NCI-H345 (cell line): ENCODE results near the gene ROCK2.
"Not testable (repeated sequence)": the region's sequence is repeated elsewhere in the genome, so short reads cannot be mapped to it uniquely, and the experiment has no call there.

ENCODE experiments used
- DNase-seq: peaks from one replicate; lab custom pipeline; 2025; lab: John Stamatoyannopoulos, UW

ROCK2 gene

GRCh38 chr2:11235583-11235982 is 108.9 kb downstream of the ROCK2 start:
- DNase-seq: no peak

- no peak for DNase-seq
Measured at GRCh38 chr2:11234309-11234708, 110.1 kb downstream of the ROCK2 start.

GRCh38 chr2:11231193-11231592 is 113.2 kb downstream of the ROCK2 start:
- DNase-seq: not testable (repeated sequence)

GRCh38 chr2:11228692-11229091 is 115.7 kb downstream of the ROCK2 start:
- no peak for DNase-seq

GRCh38 chr2:11227595-11227994 is 116.8 kb downstream of the ROCK2 start:
- no peak for DNase-seq

GRCh38 chr2:11224887-11225286 is 119.5 kb downstream of the ROCK2 start:
- DNase-seq: no peak

- no peak for DNase-seq
Measured at GRCh38 chr2:11222845-11223244, 121.6 kb downstream of the ROCK2 start.

GRCh38 chr2:11220445-11220844 is 124.0 kb downstream of the ROCK2 start:
- no peak for DNase-seq

- no peak for DNase-seq
Measured at GRCh38 chr2:11215407-11215806, 129.0 kb downstream of the ROCK2 start.

- no peak for DNase-seq
Measured at GRCh38 chr2:11214770-11215169, 129.7 kb downstream of the ROCK2 start.

GRCh38 chr2:11213975-11214374 is 130.5 kb downstream of the ROCK2 start:
- DNase-seq: no peak

GRCh38 chr2:11213090-11213638 is 131.3 kb downstream of the ROCK2 start:
- no peak for DNase-seq

GRCh38 chr2:11212645-11213044 is 131.8 kb downstream of the ROCK2 start:
- no peak for DNase-seq

- DNase-seq: no peak
Measured at GRCh38 chr2:11208083-11208482, 136.4 kb downstream of the ROCK2 start.

GRCh38 chr2:11203480-11203879 is 141.0 kb downstream of the ROCK2 start:
- no peak for DNase-seq

- no peak for DNase-seq
Measured at GRCh38 chr2:11201969-11202368, 142.5 kb downstream of the ROCK2 start.

- no peak for DNase-seq
Measured at GRCh38 chr2:11200651-11201050, 143.8 kb downstream of the ROCK2 start.

GRCh38 chr2:11196246-11196645 is 148.2 kb downstream of the ROCK2 start:
- no peak for DNase-seq

- DNase-seq: no peak
Measured at GRCh38 chr2:11187731-11188130, 156.7 kb downstream of the ROCK2 start.

GRCh38 chr2:11187083-11187619 is 157.3 kb downstream of the ROCK2 start:
- no peak for DNase-seq

- no peak for DNase-seq
Measured at GRCh38 chr2:11186145-11186544, 158.3 kb downstream of the ROCK2 start.

GRCh38 chr2:11182951-11183350 is 161.5 kb downstream of the ROCK2 start:
- no peak for DNase-seq

GRCh38 chr2:11180653-11181052 is 163.8 kb downstream of the ROCK2 start:
- no peak for DNase-seq

- no peak for DNase-seq
Measured at GRCh38 chr2:11179899-11180298, 164.5 kb downstream of the ROCK2 start.
